GM18951 (cell line): ENCODE results near the gene C4orf50.

ENCODE experiments used
- POLR2A ChIP-seq: IDR thresholded peaks from 4 replicates; pipeline ENCODE4 v1.6.1; 2011; ENCODE audit warnings: mild to moderate bottlenecking; ENCODE audit not compliant: insufficient read length, insufficient read depth; ENCODE audit errors: extremely low read depth
- in situ Hi-C: fragments of 300-500 bp; cut with MboI; formaldehyde crosslinking; loops from one replicate; pipeline ENCODE4 v1.12.0; 2022; ENCODE audit warnings: low sequenced_read_pairs, mixed read lengths, inconsistent platforms; ENCODE audit not compliant: unreplicated experiment

Gene C4orf50

GRCh38 chr4:5912614-5913019, 105.6 kb downstream of the C4orf50 start:
- TF ChIP-seq POLR2A: no peak
- in situ Hi-C loops: no loop called here

- TF ChIP-seq POLR2A: no peak
- in situ Hi-C loops: no loop called here
Measured at GRCh38 chr4:5908876-5909427, 109.3 kb downstream of the C4orf50 start.

GRCh38 chr4:5906191-5906590, 112.0 kb downstream of the C4orf50 start:
- in situ Hi-C loops: no loop called here
- TF ChIP-seq POLR2A: no peak

- in situ Hi-C loops: no loop called here
- no peak for TF ChIP-seq POLR2A
Measured at GRCh38 chr4:5905714-5906113, 112.5 kb downstream of the C4orf50 start.

GRCh38 chr4:5900844-5901243, 117.4 kb downstream of the C4orf50 start:
- in situ Hi-C loops: no loop called here

GRCh38 chr4:5899881-5900280, 118.3 kb downstream of the C4orf50 start:
- in situ Hi-C loops: no loop called here
- TF ChIP-seq POLR2A: no peak

More at GRCh38 chr4:5900844-5901243, 117.4 kb downstream of the C4orf50 start:
- TF ChIP-seq POLR2A: no peak

- TF ChIP-seq POLR2A: no peak
- in situ Hi-C loops: no loop called here
Measured at GRCh38 chr4:5899396-5899795, 118.8 kb downstream of the C4orf50 start.

- in situ Hi-C loops: no loop called here
- TF ChIP-seq POLR2A: no peak
Measured at GRCh38 chr4:5897674-5898073, 120.6 kb downstream of the C4orf50 start.

GRCh38 chr4:5895287-5895686, 122.9 kb downstream of the C4orf50 start:
- no peak for TF ChIP-seq POLR2A

GRCh38 chr4:5894266-5894665, 124.0 kb downstream of the C4orf50 start:
- TF ChIP-seq POLR2A: no peak
- in situ Hi-C loops: no loop called here

More at GRCh38 chr4:5895287-5895686, 122.9 kb downstream of the C4orf50 start:
- in situ Hi-C loops: no loop called here

- no peak for TF ChIP-seq POLR2A
- in situ Hi-C loops: no loop called here
Measured at GRCh38 chr4:5893591-5893990, 124.6 kb downstream of the C4orf50 start.

- in situ Hi-C loops: no loop called here
- TF ChIP-seq POLR2A: no peak
Measured at GRCh38 chr4:5893004-5893580, 125.1 kb downstream of the C4orf50 start, which contains the start of gene CRMP1. CRMP1 (minus strand) TSS chr4:5893086; CDS start chr4:5892969, 117 bp downstream.

GRCh38 chr4:5892323-5893003, 125.8 kb downstream of the C4orf50 start:
- no peak for TF ChIP-seq POLR2A
- in situ Hi-C loops: no loop called here
